SH-SY5Y (cell line): ENCODE results near the gene SAA1.

Experiments
- GATA2 ChIP-seq: IDR thresholded peaks from 2 replicates; pipeline ENCODE4 v1.6.1; 2011; ENCODE audit warnings: mild to moderate bottlenecking, low read depth, low read length
- GATA3 ChIP-seq: IDR thresholded peaks from 2 replicates; pipeline ENCODE4 v1.6.1; 2011; ENCODE audit warnings: low read depth, mild to moderate bottlenecking, low read length, moderate library complexity

DNA sequence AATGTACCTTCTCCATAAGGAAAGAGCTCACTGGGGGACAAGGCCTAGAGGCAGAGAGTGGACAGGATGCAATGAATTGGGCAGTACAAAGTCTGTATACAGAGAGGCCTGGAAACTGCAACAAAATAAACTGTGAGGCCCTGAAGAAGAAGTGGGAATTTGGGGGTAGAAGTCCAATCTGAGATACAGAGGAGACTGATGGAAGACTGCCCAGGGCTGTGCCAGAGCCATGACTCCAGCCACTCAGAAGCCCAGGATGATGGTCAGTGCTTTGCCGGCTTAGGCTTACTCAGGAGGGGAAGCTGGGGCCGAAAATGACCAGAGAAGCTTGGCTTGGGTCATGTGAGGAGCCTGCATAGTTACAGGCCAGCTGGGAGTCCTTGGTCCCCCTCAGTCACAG is 35.2 kb upstream of the SAA1 start:
- TF ChIP-seq GATA2 (no peak), GATA3 (no peak)
